ENCODE measurements around the gene ITGAE.

DNA sequence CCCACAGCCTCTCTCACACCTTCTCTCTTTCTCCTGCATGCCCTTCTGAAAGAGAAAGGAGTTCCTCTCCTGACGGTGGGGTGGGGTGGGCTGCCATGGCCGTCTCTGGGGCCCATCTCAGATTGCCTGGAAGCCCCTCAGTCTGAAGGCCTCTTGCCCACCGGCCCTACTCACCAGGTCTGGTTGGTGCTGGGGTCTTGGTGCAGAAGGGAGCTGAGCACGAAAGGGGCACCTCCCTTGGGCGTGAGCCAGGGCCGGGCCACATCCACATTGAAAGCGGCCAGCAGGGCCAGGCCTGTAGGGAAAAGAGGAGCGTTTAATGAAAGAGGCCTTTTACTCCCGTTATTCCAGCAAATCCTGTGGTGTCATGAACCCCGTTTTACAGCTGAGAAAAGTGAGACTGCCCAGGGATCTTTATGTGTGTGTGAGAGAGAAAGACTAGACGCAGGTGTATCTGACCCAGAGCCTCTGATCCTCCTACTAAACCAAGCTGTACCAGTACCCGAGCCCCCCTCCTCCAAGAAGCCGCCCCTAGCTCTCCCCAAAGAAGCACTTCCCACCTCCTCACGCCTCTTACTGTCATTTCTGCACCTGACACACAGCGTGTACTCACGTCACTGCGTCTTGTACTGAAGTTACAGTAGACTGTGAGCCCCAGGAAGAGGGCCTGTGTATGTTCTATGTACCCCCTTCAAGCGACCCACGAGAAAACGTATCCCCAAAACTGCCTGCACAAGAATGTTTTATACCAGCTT, 23.4 kb downstream of the ITGAE start:
- TF ChIP-seq POLR2A (IDR thresholded peaks at IDR 0.05) (no peak), POLR2AphosphoS5 (IDR thresholded peaks at IDR 0.05) (no peak)

Measured in prostate gland (tissue), 1 donor.